Stomach (tissue), 4 donors: ENCODE data around the gene FAM163B.

Source experiments
- POLR2A ChIP-seq, 4 donors: fragments of 450-650 bp; IDR thresholded peaks; one replicate each; pipeline ENCODE4 v1.6.1; 2016; ENCODE audit warnings: antibody characterized with exemption in 4 of 4, control low read depth in 2 of 4, mild to moderate bottlenecking in 1 of 4, moderate library complexity in 1 of 4
- POLR2AphosphoS5 ChIP-seq, 3 donors: sonication (generic); formaldehyde crosslinking; IDR thresholded peaks; one replicate each; pipeline ENCODE4 v1.6.1; 2016; ENCODE audit warnings: antibody characterized with exemption in 3 of 3
- TF ChIP-seq, protein P1 (sequence below), 7 experiments: fragments of 450-650 bp in 4 of 7; fragments of 200-600 bp in 3 of 7; sonication (generic) in 3 of 7; IDR thresholded peaks; one replicate each; pipeline ENCODE4 v1.5.1; 2016 to 2019; ENCODE audit warnings: antibody characterized with exemption in 7 of 7, control low read depth in 2 of 7, mild to moderate bottlenecking in 1 of 7

- TF ChIP-seq, protein P1, sequence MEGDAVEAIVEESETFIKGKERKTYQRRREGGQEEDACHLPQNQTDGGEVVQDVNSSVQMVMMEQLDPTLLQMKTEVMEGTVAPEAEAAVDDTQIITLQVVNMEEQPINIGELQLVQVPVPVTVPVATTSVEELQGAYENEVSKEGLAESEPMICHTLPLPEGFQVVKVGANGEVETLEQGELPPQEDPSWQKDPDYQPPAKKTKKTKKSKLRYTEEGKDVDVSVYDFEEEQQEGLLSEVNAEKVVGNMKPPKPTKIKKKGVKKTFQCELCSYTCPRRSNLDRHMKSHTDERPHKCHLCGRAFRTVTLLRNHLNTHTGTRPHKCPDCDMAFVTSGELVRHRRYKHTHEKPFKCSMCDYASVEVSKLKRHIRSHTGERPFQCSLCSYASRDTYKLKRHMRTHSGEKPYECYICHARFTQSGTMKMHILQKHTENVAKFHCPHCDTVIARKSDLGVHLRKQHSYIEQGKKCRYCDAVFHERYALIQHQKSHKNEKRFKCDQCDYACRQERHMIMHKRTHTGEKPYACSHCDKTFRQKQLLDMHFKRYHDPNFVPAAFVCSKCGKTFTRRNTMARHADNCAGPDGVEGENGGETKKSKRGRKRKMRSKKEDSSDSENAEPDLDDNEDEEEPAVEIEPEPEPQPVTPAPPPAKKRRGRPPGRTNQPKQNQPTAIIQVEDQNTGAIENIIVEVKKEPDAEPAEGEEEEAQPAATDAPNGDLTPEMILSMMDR (IDR thresholded peaks at IDR 0.05), result no peak
- TF ChIP-seq POLR2AphosphoS5 (IDR thresholded peaks at IDR 0.05) (no peak), POLR2A (IDR thresholded peaks at IDR 0.05) (no peak)
Measured at GRCh38 chr9:133553973-133554713, 55.0 kb downstream of the FAM163B start.
